ENCODE data around the gene CSTPP1.
"Not testable (repeated sequence)": the region's sequence is repeated elsewhere in the genome, so short reads cannot be mapped to it uniquely, and the experiment has no call there.

- not testable (repeated sequence) for TF ChIP-seq POLR2A, CTCF (IDR thresholded peaks at IDR 0.05)
Measured at GRCh38 chr11:47206577-47206976, 270.0 kb downstream of the CSTPP1 start.

Data from lower leg skin (tissue), 3 donors.